ENCODE results near the gene BUB3. TPM values are rescaled to one million over a fixed set of nuclear protein-coding genes. Genes with fewer than 3 reads are reported as not detected.
A peak's percentile ranks its signal among the peaks of the same experiment; 100 is the strongest.

The BUB3 gene
- total and polyA plus RNA-seq, 3 donors from 2014 or later: 78.7 to 148 (median 96.0) TPM

DNA sequence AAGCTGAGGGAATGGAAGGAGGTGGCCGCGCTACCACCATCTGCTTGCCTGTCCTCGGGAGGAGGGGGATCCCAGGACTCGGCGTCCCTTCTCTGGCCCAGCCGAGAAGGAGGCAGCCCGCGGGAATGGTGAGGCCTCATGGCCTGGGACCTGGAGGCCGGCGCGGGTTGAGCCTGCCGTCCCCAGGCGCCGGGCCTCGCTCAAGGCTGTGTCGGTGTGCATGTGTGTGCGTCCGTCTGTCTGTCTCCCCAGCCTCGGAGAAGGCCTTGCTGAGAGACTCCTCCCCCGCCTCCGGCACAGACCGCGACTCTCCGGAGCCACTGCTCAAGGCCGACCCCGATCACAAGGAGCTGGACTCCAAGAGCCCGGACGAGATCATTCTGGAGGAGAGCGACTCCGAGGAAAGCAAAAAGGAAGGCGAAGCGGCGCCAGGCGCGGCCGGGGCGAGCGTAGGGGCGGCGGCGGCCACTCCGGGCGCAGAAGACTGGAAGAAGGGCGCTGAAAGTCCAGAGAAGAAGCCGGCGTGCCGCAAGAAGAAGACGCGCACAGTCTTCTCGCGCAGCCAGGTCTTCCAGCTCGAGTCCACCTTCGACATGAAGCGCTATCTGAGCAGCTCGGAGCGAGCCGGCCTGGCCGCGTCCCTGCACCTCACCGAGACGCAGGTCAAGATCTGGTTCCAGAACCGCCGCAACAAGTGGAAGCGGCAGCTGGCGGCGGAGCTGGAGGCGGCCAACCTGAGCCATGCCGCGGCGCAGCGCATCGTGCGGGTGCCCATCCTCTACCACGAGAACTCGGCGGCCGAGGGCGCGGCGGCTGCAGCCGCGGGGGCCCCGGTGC, 17.2 kb upstream of the BUB3 start:
- no peaks in the 10 kb centered on the region for H3K36me3 ChIP-seq (ENCODE audit: low read depth, missing control alignments)
- no peak for DNase-seq
- intact Hi-C loops (cut with DNase I; ENCODE audit: low total_unique reads): loop anchor here (5.0 kb wide), 1 partner anchor 420 kb away; no protein-coding TSS in a partner anchor
- 1 to 4% methylated on average over 26 to 82 of the region's 83 CpGs for WGBS, 2 donors
- peak overlapping the region; percentile 12 to 43 for H3K4me3 ChIP-seq
- peaks cover 21% of the 10 kb centered on the region for H3K27me3 ChIP-seq
- H3K27ac ChIP-seq: no peak overlapping the region
- no peaks in the 10 kb centered on the region for H3K9me3 ChIP-seq
- no peak for TF ChIP-seq POLR2A (IDR thresholded peaks at IDR 0.05)
- TF ChIP-seq CTCF (IDR thresholded peaks at IDR 0.05): no peak
- peaks cover 12% of the 10 kb centered on the region for H3K4me1 ChIP-seq

DNA sequence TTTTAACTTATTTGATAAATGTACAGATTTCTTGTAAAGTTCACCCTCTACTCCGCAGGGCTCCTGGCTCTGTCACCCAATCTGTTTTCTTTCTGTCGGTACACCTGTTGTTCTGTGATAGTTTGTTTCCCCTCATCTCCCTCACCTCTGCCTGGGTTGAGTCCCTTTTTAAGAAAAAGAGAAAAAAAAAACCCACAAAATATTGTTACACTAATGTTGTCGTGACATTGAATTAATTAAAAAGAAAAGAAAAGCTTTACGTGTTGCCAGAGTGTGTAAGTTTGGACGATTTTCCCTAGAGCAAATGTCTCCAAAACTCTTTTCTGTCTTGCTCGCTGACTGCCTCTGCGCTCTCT, 15.1 kb upstream of the BUB3 start:
- 7 to 11% methylated on average over 7 of the region's 7 CpGs for WGBS, 2 donors
- H3K27me3 ChIP-seq: peaks cover 17% of the 10 kb centered on the region
- no peak for DNase-seq
- intact Hi-C loops (cut with DNase I; ENCODE audit: low total_unique reads): loop anchor here (5.0 kb wide), 1 partner anchor 418 kb away; no protein-coding TSS in a partner anchor
- H3K4me3 ChIP-seq: no peak overlapping the region
- H3K9me3 ChIP-seq: no peaks in the 10 kb centered on the region
- H3K4me1 ChIP-seq: peaks cover 10% of the 10 kb centered on the region
- H3K27ac ChIP-seq: no peak overlapping the region
- H3K36me3 ChIP-seq (ENCODE audit: low read depth, missing control alignments): no peaks in the 10 kb centered on the region
- TF ChIP-seq POLR2A (IDR thresholded peaks at IDR 0.05) (no peak), CTCF (IDR thresholded peaks at IDR 0.05) (no peak)

DNA sequence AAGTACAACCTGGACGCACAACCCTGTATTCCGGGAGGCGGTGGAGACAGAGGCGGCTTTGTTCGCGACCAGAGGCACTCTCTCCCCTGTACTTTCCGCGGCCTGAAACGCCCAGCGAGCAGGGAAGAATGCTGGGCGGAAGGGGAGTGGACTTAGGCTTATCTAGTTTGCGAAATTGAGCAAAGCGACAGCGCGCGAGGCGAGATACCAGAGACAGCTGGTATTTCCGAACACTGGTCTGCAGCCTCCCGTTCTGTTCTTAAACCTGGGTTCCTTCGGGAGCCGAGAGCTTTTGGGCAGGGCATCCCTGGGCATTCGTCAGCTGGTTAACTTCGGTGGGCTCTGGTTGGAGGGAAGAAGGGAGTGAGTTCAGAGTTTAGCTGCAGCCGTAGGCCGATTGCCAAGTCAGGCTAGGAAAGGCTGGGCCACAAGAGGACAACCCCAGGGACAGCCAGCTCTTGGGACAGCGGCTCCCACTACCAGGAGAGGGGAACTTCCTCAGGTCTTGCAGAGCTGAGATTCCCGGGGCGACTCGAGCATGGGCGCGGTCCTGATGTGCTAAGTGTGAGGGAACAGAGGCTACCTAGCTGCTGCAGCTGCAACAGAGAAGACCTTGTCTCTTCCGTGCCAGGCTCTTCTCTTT, 14.6 kb upstream of the BUB3 start:
- intact Hi-C loops (cut with DNase I; ENCODE audit: low total_unique reads): loop anchor here (5.0 kb wide), 1 partner anchor 418 kb away; no protein-coding TSS in a partner anchor
- DNase-seq: peak; percentile 76
- Histone ChIP-seq H3K4me3 (no peak overlapping the region), H3K4me1 (peaks cover 10% of the 10 kb centered on the region), H3K27ac (no peak overlapping the region), H3K36me3 (ENCODE audit: low read depth, missing control alignments) (no peaks in the 10 kb centered on the region), H3K9me3 (no peaks in the 10 kb centered on the region), H3K27me3 (peaks cover 21% of the 10 kb centered on the region)
- 3 to 7% methylated on average over 15 to 32 of the region's 32 CpGs for WGBS, 2 donors
- TF ChIP-seq CTCF (IDR thresholded peaks at IDR 0.05) (no peak), POLR2A (IDR thresholded peaks at IDR 0.05) (no peak)

GRCh38 chr10:123140164-123140982, 13.8 kb upstream of the BUB3 start:
- H3K4me3 ChIP-seq: no peak overlapping the region
- no peak overlapping the region for H3K27ac ChIP-seq
- no peaks in the 10 kb centered on the region for H3K9me3 ChIP-seq
- WGBS, 2 donors: 5 to 7% methylated on average over 39 to 43 of the region's 43 CpGs
- no peak for DNase-seq
- peaks cover 7% of the 10 kb centered on the region for H3K4me1 ChIP-seq
- no peaks in the 10 kb centered on the region for H3K36me3 ChIP-seq (ENCODE audit: low read depth, missing control alignments)
- TF ChIP-seq POLR2A (IDR thresholded peaks at IDR 0.05): no peak
- no peak for TF ChIP-seq CTCF (IDR thresholded peaks at IDR 0.05)
- peaks cover 21% of the 10 kb centered on the region for H3K27me3 ChIP-seq
- intact Hi-C loops (cut with DNase I; ENCODE audit: low total_unique reads): no loop called here

Measured in testis (tissue), 3 donors.